MCF 10A (cell line): ENCODE data around the gene FUBP3. TPM values are rescaled to one million over a fixed set of nuclear protein-coding genes. Genes with fewer than 3 reads are reported as not detected.

Source experiments
- BruUV-seq: library from RNA; stranded (reverse); fragments of 400-500 nt; replicated peaks from 2 replicates; lab custom pipeline; 2021; lab: Mats Ljungman, UMichigan
- CTCF ChIA-PET: fragments of 300-600 bp; sonication (Branson Sonifier 250); formaldehyde crosslinking; extraction: SDS; loops from one replicate; lab custom pipeline; 2021; ENCODE audit warnings: antibody characterized with exemption, inconsistent platforms; lab: Yijun Ruan, JAX
- POLR2A ChIA-PET: fragments of 300-600, 350-650 bp; sonication (Branson Sonifier 250); formaldehyde crosslinking; extraction: SDS; loops from one replicate; lab custom pipeline; 2020; ENCODE audit warnings: antibody characterized with exemption, inconsistent platforms; lab: Yijun Ruan, JAX
- DNase-seq: peaks from one replicate; pipeline ENCODE4 v3.0.0-alpha.2; 2018; ENCODE audit not compliant: unreplicated experiment
- H3K27ac Mint-ChIP-seq: one replicate; pipeline ENCODE4 v1.8.0; 2022; ENCODE audit warnings: mild to moderate bottlenecking, low read depth, mixed read lengths; ENCODE audit not compliant: unreplicated experiment
- H3K27me3 Mint-ChIP-seq: one replicate; pipeline ENCODE4 v1.8.0; 2022; ENCODE audit warnings: mixed read lengths; ENCODE audit not compliant: insufficient read depth, unreplicated experiment
- H3K36me3 Mint-ChIP-seq: one replicate; pipeline ENCODE4 v1.8.0; 2022; ENCODE audit warnings: mild to moderate bottlenecking, moderate library complexity, mixed read lengths; ENCODE audit not compliant: insufficient read depth, unreplicated experiment
- H3K4me1 Mint-ChIP-seq: one replicate; pipeline ENCODE4 v1.8.0; 2022; ENCODE audit warnings: mixed read lengths; ENCODE audit not compliant: insufficient read depth, unreplicated experiment
- H3K4me3 Mint-ChIP-seq: one replicate; pipeline ENCODE4 v1.8.0; 2022; ENCODE audit warnings: mild to moderate bottlenecking, moderate library complexity, mixed read lengths; ENCODE audit not compliant: unreplicated experiment
- H3K9me3 Mint-ChIP-seq: one replicate; pipeline ENCODE4 v1.8.0; 2022; ENCODE audit warnings: mixed read lengths; ENCODE audit not compliant: unreplicated experiment
- intact Hi-C: fragments of 100-400 bp; cut with micrococcal nuclease; formaldehyde crosslinking; loops from 2 replicates; pipeline ENCODE4 v1.14.1; 2022
- total RNA-seq: library from RNA; stranded (reverse); gene quantifications from 2 replicates; pipeline ENCODE4 v1.2.3, GENCODE V29; 2022
- TF ChIP-seq, protein P1 (sequence below): fragments of 200-600 bp; IDR thresholded peaks from one replicate; pipeline ENCODE4 v1.8.0; 2022; ENCODE audit warnings: antibody characterized with exemption, mild to moderate bottlenecking; ENCODE audit not compliant: unreplicated experiment

Gene FUBP3
- total RNA-seq, 1 experiment from 2014 or later: 58.0 TPM

GRCh38 chr9:130651221-130651620 is 71.8 kb downstream of the FUBP3 start:
- H3K27me3 Mint-ChIP-seq: peaks cover 24% of the 10 kb centered on the region
- TF ChIP-seq, protein P1, sequence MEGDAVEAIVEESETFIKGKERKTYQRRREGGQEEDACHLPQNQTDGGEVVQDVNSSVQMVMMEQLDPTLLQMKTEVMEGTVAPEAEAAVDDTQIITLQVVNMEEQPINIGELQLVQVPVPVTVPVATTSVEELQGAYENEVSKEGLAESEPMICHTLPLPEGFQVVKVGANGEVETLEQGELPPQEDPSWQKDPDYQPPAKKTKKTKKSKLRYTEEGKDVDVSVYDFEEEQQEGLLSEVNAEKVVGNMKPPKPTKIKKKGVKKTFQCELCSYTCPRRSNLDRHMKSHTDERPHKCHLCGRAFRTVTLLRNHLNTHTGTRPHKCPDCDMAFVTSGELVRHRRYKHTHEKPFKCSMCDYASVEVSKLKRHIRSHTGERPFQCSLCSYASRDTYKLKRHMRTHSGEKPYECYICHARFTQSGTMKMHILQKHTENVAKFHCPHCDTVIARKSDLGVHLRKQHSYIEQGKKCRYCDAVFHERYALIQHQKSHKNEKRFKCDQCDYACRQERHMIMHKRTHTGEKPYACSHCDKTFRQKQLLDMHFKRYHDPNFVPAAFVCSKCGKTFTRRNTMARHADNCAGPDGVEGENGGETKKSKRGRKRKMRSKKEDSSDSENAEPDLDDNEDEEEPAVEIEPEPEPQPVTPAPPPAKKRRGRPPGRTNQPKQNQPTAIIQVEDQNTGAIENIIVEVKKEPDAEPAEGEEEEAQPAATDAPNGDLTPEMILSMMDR: no peak
- no peak overlapping the region for H3K27ac Mint-ChIP-seq
- no peaks in the 10 kb centered on the region for H3K4me1 Mint-ChIP-seq
- no peaks in the 10 kb centered on the region for H3K9me3 Mint-ChIP-seq
- no peak for DNase-seq
- ChIA-PET CTCF (no interaction called here), POLR2A (interaction anchor here (0.5 to 0.7 kb wide), 2 partner anchors 63 to 94 kb away, joined by 3 read pairs; no protein-coding TSS in a partner anchor)
- H3K36me3 Mint-ChIP-seq: no peaks in the 10 kb centered on the region
- intact Hi-C loops: no loop called here
- no TSS peak for BruUV-seq
- no peak overlapping the region for H3K4me3 Mint-ChIP-seq

DNA sequence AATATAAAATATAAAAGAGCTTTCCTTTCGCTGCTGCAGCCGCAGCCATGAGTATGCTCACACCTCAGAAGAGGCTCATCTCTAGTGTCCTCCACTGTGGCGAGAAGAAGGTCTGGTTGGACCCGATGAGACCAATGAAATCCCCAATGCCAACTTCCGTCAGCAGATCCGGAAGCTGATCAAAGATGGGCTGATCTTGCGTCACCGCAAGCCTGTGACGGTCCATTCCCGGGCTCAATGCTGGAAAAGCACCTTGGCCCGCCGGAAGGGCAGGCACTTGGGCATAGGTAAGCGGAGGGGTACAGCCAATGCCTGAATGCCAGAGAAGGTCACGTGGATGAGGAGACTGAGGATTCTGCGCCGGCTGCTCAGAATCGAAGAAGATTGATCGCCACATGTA is 72.4 kb downstream of the FUBP3 start:
- BruUV-seq: no TSS peak
- Mint-ChIP-seq H3K27me3 (peaks cover 26% of the 10 kb centered on the region), H3K9me3 (no peaks in the 10 kb centered on the region), H3K4me3 (no peak overlapping the region), H3K4me1 (no peaks in the 10 kb centered on the region), H3K36me3 (no peaks in the 10 kb centered on the region), H3K27ac (no peak overlapping the region)
- TF ChIP-seq, protein P1: no peak
- ChIA-PET CTCF (no interaction called here), POLR2A (interaction anchor here (0.5 kb wide), 1 partner anchor 62 kb away, joined by 3 read pairs; no protein-coding TSS in a partner anchor)
- DNase-seq: no peak
- intact Hi-C loops: no loop called here

DNA sequence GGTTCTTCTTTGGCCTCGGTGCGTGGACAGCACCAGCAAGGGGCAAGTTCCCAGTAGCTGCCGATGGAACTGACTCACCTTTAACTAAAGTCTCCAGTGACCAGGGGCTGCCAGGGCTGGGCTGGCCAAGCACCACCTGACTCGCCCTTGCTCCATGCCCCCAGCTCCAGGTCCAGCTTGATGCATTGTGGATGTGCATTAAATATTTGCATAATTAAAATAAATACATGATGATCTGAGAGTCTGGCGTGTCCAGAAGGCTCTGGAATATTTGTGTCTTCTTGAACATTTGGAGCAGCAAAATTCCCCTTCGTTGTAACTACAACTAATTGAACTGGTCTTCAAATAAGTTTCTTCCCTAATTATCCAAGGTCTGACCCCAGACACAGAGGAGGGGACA is 75.5 kb downstream of the FUBP3 start:
- intact Hi-C loops: no loop called here
- Mint-ChIP-seq H3K36me3 (no peaks in the 10 kb centered on the region), H3K27ac (no peak overlapping the region), H3K4me1 (no peaks in the 10 kb centered on the region), H3K9me3 (no peaks in the 10 kb centered on the region), H3K4me3 (no peak overlapping the region), H3K27me3 (peaks cover 37% of the 10 kb centered on the region)
- POLR2A ChIA-PET: no interaction called here
- DNase-seq: no peak
- TF ChIP-seq, protein P1: no peak
- no TSS peak for BruUV-seq
- CTCF ChIA-PET: interaction anchor here (0.5 kb wide), 1 partner anchor 390 kb away, joined by 3 read pairs; no protein-coding TSS in a partner anchor

DNA sequence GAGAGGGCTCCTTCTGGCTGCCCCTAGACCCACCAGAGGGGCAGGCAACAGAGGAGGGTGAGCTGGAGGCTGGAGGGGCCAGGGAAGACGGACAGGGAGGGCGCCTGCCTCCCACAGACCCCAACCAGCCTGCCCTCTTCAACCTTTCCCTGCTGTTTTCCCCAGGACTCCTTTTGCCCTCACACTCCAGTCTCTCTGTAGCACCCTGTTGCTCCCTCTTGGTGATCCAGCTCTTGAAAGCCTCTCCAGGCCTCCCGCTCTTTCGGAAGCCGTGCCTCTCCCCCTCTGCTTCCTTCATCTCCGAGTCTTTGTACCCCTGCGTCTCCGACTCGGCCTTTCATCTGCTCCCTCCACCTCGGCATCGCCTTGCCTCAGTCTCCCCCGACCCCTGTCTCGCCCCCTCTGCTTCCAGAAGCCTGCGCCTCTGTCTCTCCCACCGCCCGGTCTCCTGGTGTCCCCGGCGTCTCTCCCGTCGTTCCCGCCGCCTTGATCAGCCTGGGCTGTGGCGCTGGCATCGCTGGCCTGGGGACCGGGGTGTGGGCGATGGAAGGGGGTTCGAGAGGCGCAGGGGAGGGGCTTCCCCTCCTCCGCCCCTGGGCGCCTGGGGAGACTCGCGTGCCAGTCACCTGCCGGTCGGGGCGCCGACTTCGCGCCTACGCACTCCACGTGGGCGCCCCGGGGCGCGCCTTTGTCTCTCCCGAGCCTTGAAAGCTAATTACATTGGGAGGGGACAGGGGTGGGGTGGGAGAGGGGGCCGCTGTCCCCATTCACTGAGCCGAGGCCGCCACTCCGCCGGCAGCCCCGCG is 79.7 kb downstream of the FUBP3 start:
- H3K27ac Mint-ChIP-seq: no peak overlapping the region
- H3K9me3 Mint-ChIP-seq: no peaks in the 10 kb centered on the region
- TF ChIP-seq, protein P1: no peak
- intact Hi-C loops: no loop called here
- BruUV-seq: no TSS peak
- H3K4me1 Mint-ChIP-seq: no peaks in the 10 kb centered on the region
- no peak for DNase-seq
- POLR2A ChIA-PET: no interaction called here
- H3K27me3 Mint-ChIP-seq: peaks cover 73% of the 10 kb centered on the region
- no peaks in the 10 kb centered on the region for H3K36me3 Mint-ChIP-seq
- CTCF ChIA-PET: no interaction called here
- H3K4me3 Mint-ChIP-seq: no peak overlapping the region
